PC-3 (cell line): ENCODE measurements around the gene RANGAP1. TPM values are rescaled to one million over a fixed set of nuclear protein-coding genes. Genes with fewer than 3 reads are reported as not detected.
A peak's percentile ranks its signal among the peaks of the same experiment; 100 is the strongest.

ENCODE experiments used
- ATAC-seq: fragments of 200-7000 bp; cut with Tn5 transposase; 2 replicates; pipeline ENCODE4 v1.9.1; 2020; ENCODE audit warnings: mild to moderate bottlenecking, moderate library complexity
- BruUV-seq: library from RNA; stranded (reverse); fragments of 400-500 nt; replicated peaks from 2 replicates; lab custom pipeline; 2021; lab: Mats Ljungman, UMichigan
- CTCF ChIA-PET: fragments of 300-600 bp; sonication (Branson Sonifier 250); formaldehyde crosslinking; loops from one replicate; lab custom pipeline; 2022; ENCODE audit warnings: antibody characterized with exemption; lab: Charles Lee
- POLR2A ChIA-PET: fragments of 300-600 bp; sonication (Branson Sonifier 250); formaldehyde crosslinking; loops from one replicate; lab custom pipeline; 2022; ENCODE audit warnings: antibody characterized with exemption; ENCODE audit not compliant: unreplicated experiment; lab: Charles Lee
- DNase-seq: peaks from one replicate; pipeline ENCODE4 v3.0.0-alpha.2; 2015
- H2AFZ ChIP-seq: fragments of 300-600 bp; sonication (generic); 2 replicates; pipeline ENCODE4 v1.6.0; 2016; ENCODE audit warnings: antibody characterized with exemption, low read length
- H3F3A ChIP-seq: fragments of 300-600 bp; sonication (generic); one replicate; pipeline ENCODE4 v1.6.0; 2017; ENCODE audit warnings: antibody characterized with exemption, low read length, control low read depth, mild to moderate bottlenecking; ENCODE audit not compliant: unreplicated experiment
- H3K27ac ChIP-seq: fragments of 300-600 bp; sonication (generic); 2 replicates; pipeline ENCODE4 v1.5.1; 2016; ENCODE audit warnings: mild to moderate bottlenecking, low read length
- H3K27me3 ChIP-seq: fragments of 300-600 bp; sonication (generic); 2 replicates; pipeline ENCODE4 v1.6.1; 2016; ENCODE audit warnings: low read length, mixed read lengths
- H3K36me3 ChIP-seq: fragments of 300-600 bp; sonication (generic); 2 replicates; pipeline ENCODE4 v1.6.1; 2016; ENCODE audit warnings: low read depth, mixed run types, low read length, mixed read lengths
- H3K4me1 ChIP-seq: fragments of 300-600 bp; sonication (generic); 2 replicates; pipeline ENCODE4 v1.5.1; 2016; ENCODE audit warnings: low read length; ENCODE audit not compliant: insufficient read depth
- H3K4me2 ChIP-seq: fragments of 300-600 bp; sonication (generic); 2 replicates; pipeline ENCODE4 v1.6.0; 2016; ENCODE audit warnings: low read length
- H3K4me3 ChIP-seq: fragments of 300-600 bp; sonication (generic); 2 replicates; pipeline ENCODE4 v1.5.1; 2016; ENCODE audit warnings: mild to moderate bottlenecking, low read length, mixed read lengths
- H3K79me2 ChIP-seq: fragments of 300-600 bp; sonication (generic); 2 replicates; pipeline ENCODE4 v1.6.1; 2017; ENCODE audit warnings: low read length, mixed read lengths
- H3K9ac ChIP-seq: fragments of 300-600 bp; sonication (generic); 2 replicates; pipeline ENCODE4 v1.6.0; 2016; ENCODE audit warnings: mild to moderate bottlenecking, low read length
- H3K9me2 ChIP-seq: fragments of 300-600 bp; sonication (generic); replicated peaks from 2 replicates; pipeline ENCODE4 v1.6.1; 2016; ENCODE audit warnings: mixed run types, low read length, mixed read lengths
- H3K9me3 ChIP-seq: fragments of 300-600 bp; sonication (generic); 2 replicates; pipeline ENCODE4 v1.6.1; 2016; ENCODE audit warnings: low read length, mixed read lengths
- H4K20me1 ChIP-seq: fragments of 300-600 bp; sonication (generic); 2 replicates; pipeline ENCODE4 v1.6.1; 2016; ENCODE audit warnings: low read length, mixed read lengths
- CTCF ChIP-seq: fragments of 300-600 bp; sonication (generic); conservative IDR thresholded peaks from 2 replicates; pipeline ENCODE4 v1.5.1; 2017; ENCODE audit warnings: antibody characterized with exemption, low read depth, mild to moderate bottlenecking, low read length
- EZH2 ChIP-seq: fragments of 300-600 bp; sonication (generic); IDR thresholded peaks from one replicate; pipeline ENCODE4 v1.6.1; 2017; ENCODE audit warnings: antibody characterized with exemption, mild to moderate bottlenecking, low read length; ENCODE audit not compliant: unreplicated experiment
- EZH2phosphoT487 ChIP-seq: fragments of 300-600 bp; sonication (generic); IDR thresholded peaks from 2 replicates; pipeline ENCODE4 v1.6.1; 2018; ENCODE audit warnings: mild to moderate bottlenecking, antibody characterized with exemption, low read length, borderline replicate concordance
- intact Hi-C: fragments of 100-400 bp; cut with micrococcal nuclease; formaldehyde crosslinking; loops from 2 replicates; pipeline ENCODE4 v1.9.0; 2023
- total RNA-seq: library from RNA; depleted of rRNA; stranded (reverse); fragments of >200 nt; gene quantifications from 2 replicates; pipeline ENCODE4 v1.2.3, GENCODE V29; 2014

RANGAP1 gene
- total RNA-seq, 1 experiment from 2014 or later, result 99.0 TPM

- Histone ChIP-seq H3K4me2 (no peak overlapping the region), H3K9me2 (no peaks in the 10 kb centered on the region), H4K20me1 (no peaks in the 10 kb centered on the region), H3K9ac (no peak overlapping the region), H3K9me3 (no peaks in the 10 kb centered on the region), H3K4me1 (0 out of 2 replicates have a peak, but pooled peaks cover 3% of the 10 kb centered on the region), H3K4me3 (no peak overlapping the region), H3K27me3 (no peaks in the 10 kb centered on the region), H3F3A (no peaks in the 10 kb centered on the region), H3K36me3 (no peaks in the 10 kb centered on the region), H2AFZ (0 out of 2 replicates have a peak overlapping the region, but pooled peaks have one; percentile 50), H3K79me2 (no peaks in the 10 kb centered on the region), H3K27ac (no peak overlapping the region)
- BruUV-seq, result no TSS peak
- POLR2A ChIA-PET, result no interaction called here
- DNase-seq (no peak), ATAC-seq (no peak)
- intact Hi-C loops, result no loop called here
- TF ChIP-seq EZH2phosphoT487, result no peak
- TF ChIP-seq CTCF, result no peak
- TF ChIP-seq EZH2, result no peak
- CTCF ChIA-PET, result interaction anchor here (0.6 to 1.4 kb wide), 2 partner anchors 41 to 142 kb away, joined by 9 to 17 read pairs; partner anchors contain the start of gene TEF
Measured at GRCh38 chr22:41238570-41239442, 47.2 kb downstream of the RANGAP1 start.

GRCh38 chr22:41237707-41238569, 48.0 kb downstream of the RANGAP1 start:
- BruUV-seq, result no TSS peak
- no peaks in the 10 kb centered on the region for H3K27me3 ChIP-seq
- peak overlapping the region; percentile 57 for H3K4me3 ChIP-seq
- ChIA-PET CTCF (interaction anchor here (0.6 to 1.4 kb wide), 3 partner anchors 128 to 315 kb away, joined by 7 to 13 read pairs (median 9); partner anchors contain the start of gene TEF), POLR2A (interaction anchor here (0.5 to 0.7 kb wide), 2 partner anchors 15 to 57 kb away, joined by 3 to 7 read pairs; no protein-coding TSS in a partner anchor)
- TF ChIP-seq CTCF (peak; percentile 60; the same call in 1 of the 2 replicates), EZH2phosphoT487 (no peak), EZH2 (no peak)
- H4K20me1 ChIP-seq, result no peaks in the 10 kb centered on the region
- H3K79me2 ChIP-seq, result no peaks in the 10 kb centered on the region
- intact Hi-C loops, result no loop called here
- DNase-seq (peak; percentile 71), ATAC-seq (peak; percentile 80)
- H3K4me1 ChIP-seq, result 0 out of 2 replicates have a peak, but pooled peaks cover 3% of the 10 kb centered on the region
- peak overlapping the region; percentile 68 for H3K4me2 ChIP-seq
- no peaks in the 10 kb centered on the region for H3K9me2 ChIP-seq
- 0 out of 2 replicates have a peak overlapping the region, but pooled peaks have one; percentile 50 for H2AFZ ChIP-seq
- no peak overlapping the region for H3K27ac ChIP-seq
- H3F3A ChIP-seq, result no peaks in the 10 kb centered on the region
- no peaks in the 10 kb centered on the region for H3K36me3 ChIP-seq
- H3K9ac ChIP-seq, result no peak overlapping the region; the same call in 1 of the 2 replicates
- H3K9me3 ChIP-seq, result no peaks in the 10 kb centered on the region
